ENCODE results near the gene SYNPO.

- TF ChIP-seq CTCF (conservative IDR thresholded peaks at IDR 0.05): no peak
- no peak for TF ChIP-seq ZFX (IDR thresholded peaks at IDR 0.05)
These were observed 21.7 kb upstream of the SYNPO start for GRCh38 chr5:150618588-150619281.
